ENCODE measurements around the gene FAM171A1.

The FAM171A1 gene

GRCh38 chr10:15370212-15370855, 755 bp downstream of the FAM171A1 start:
- DNase-seq: no peak

- DNase-seq: no peak
These were observed 1.6 kb downstream of the FAM171A1 start for GRCh38 chr10:15369256-15370211.

GRCh38 chr10:15368101-15368855, 2.8 kb downstream of the FAM171A1 start:
- no peak for DNase-seq

GRCh38 chr10:15367296-15368085, 3.6 kb downstream of the FAM171A1 start:
- no peak for DNase-seq

GRCh38 chr10:15365692-15366091, 5.4 kb downstream of the FAM171A1 start:
- DNase-seq: no peak

- no peak for DNase-seq
These were observed 7.1 kb downstream of the FAM171A1 start for GRCh38 chr10:15364001-15364400.

GRCh38 chr10:15363031-15363430, 8.1 kb downstream of the FAM171A1 start:
- no peak for DNase-seq

GRCh38 chr10:15361131-15361530, 10.0 kb downstream of the FAM171A1 start:
- no peak for DNase-seq

GRCh38 chr10:15360566-15360965, 10.5 kb downstream of the FAM171A1 start:
- no peak for DNase-seq

GRCh38 chr10:15353471-15354017, 17.5 kb downstream of the FAM171A1 start:
- no peak for DNase-seq

- DNase-seq: no peak
These were observed 18.3 kb downstream of the FAM171A1 start for GRCh38 chr10:15352836-15353235.

- DNase-seq: no peak
These were observed 18.9 kb downstream of the FAM171A1 start for GRCh38 chr10:15352201-15352600.

- DNase-seq: no peak
These were observed 19.8 kb downstream of the FAM171A1 start for GRCh38 chr10:15351099-15351820.

GRCh38 chr10:15349112-15349511, 22.0 kb downstream of the FAM171A1 start:
- no peak for DNase-seq

- DNase-seq: no peak
These were observed 22.5 kb downstream of the FAM171A1 start for GRCh38 chr10:15348579-15348978.

GRCh38 chr10:15347150-15347549, 23.9 kb downstream of the FAM171A1 start:
- DNase-seq: no peak

- DNase-seq: no peak
These were observed 24.5 kb downstream of the FAM171A1 start for GRCh38 chr10:15346440-15347141.

- no peak for DNase-seq
These were observed 25.6 kb downstream of the FAM171A1 start for GRCh38 chr10:15345450-15345849.

- no peak for DNase-seq
These were observed 26.2 kb downstream of the FAM171A1 start for GRCh38 chr10:15344876-15345285.

- no peak for DNase-seq
These were observed 26.7 kb downstream of the FAM171A1 start for GRCh38 chr10:15344256-15344875.

Measured in activated CD4-positive, CD25-positive, alpha-beta regulatory T cell treated with anti-CD3 and anti-CD28 coated beads, Interleukin-2, amount 50 U/mL, for 72 hours (primary cell).